ENCODE results near the gene ISLR. TPM values are rescaled to one million over a fixed set of nuclear protein-coding genes. Genes with fewer than 3 reads are reported as not detected.

The ISLR gene
- polyA plus RNA-seq, 1 donor (not counting 4 experiments of a cell fraction or from before 2014, with no cell fraction given): not detected

DNA sequence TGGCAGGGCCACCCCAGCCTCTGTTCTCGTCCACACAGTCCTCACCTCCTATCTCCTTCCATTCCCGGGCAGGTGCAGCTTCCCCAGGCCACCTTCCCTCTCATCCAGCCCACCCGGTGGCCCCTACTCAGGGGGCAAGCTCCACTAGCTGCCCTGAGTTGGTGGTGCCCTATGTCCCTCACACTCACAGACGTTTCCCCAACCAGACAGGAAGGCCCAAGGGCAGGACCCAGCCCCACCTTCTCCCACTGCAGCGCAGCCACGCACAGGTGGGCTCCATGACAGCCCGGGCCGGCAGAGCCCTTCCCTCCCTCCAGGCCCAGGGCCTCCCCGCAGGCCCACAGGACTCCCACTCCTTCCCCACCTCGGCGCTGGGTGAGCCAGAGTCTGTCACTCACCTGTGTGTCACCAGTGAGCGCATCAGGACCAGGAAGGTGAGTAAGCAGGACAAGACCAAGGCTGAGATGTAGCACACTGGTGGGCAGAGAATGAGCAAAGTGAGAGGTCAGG lies 11.1 kb downstream of the ISLR start:
- Histone ChIP-seq H3K4me3 (ENCODE audit: control insufficient read depth in 2 of 3, extremely low read depth in 1 of 3, insufficient read depth in 2 of 3, low read depth in 1 of 3, low read length in 3 of 3) (no peak overlapping the region), H3K36me3 (ENCODE audit: control insufficient read depth in 2 of 2, extremely low read depth in 1 of 2, insufficient read depth in 2 of 2, low read length in 2 of 2) (no peaks in the 10 kb centered on the region), H3K27me3 (ENCODE audit: control insufficient read depth, extremely low read depth, insufficient read depth, low read length) (peaks cover 18% of the 10 kb centered on the region), H4K20me1 (ENCODE audit: control insufficient read depth, extremely low read depth, insufficient read depth, low read length) (no peaks in the 10 kb centered on the region), H3K9ac (ENCODE audit: control insufficient read depth, extremely low read depth, insufficient read depth, low read length) (no peak overlapping the region), H3K4me2 (ENCODE audit: control insufficient read depth, extremely low read depth, insufficient read depth, low read depth, low read length) (no peak overlapping the region), H2AFZ (ENCODE audit: control insufficient read depth, low read length) (no peak overlapping the region), H3K27ac (ENCODE audit: control insufficient read depth, insufficient read depth, low read length) (no peak overlapping the region), H3K9me1 (ENCODE audit: control insufficient read depth, extremely low read depth, insufficient read depth, low read length) (no peaks in the 10 kb centered on the region), H3K79me2 (ENCODE audit: control insufficient read depth, insufficient read depth, low read length) (no peaks in the 10 kb centered on the region), H3K9me3 (ENCODE audit: control insufficient read depth, low read depth, low read length) (no peaks in the 10 kb centered on the region), H3K4me1 (ENCODE audit: control insufficient read depth, extremely low read depth, insufficient read depth, low read length) (peaks cover 6% of the 10 kb centered on the region)
- dilution Hi-C loops (cut with MboI; ENCODE audit: extremely low pct_ligation_motif_present, low sequenced_read_pairs): no loop called here
- no peak for FAIRE-seq
- DNase-seq (ENCODE audit: low read depth, low spot score): no peak
- TF ChIP-seq EZH2 (IDR thresholded peaks at IDR 0.05; ENCODE audit: low read length) (no peak), CTCF (optimal IDR thresholded peaks at IDR 0.05 in 1 of 3, IDR thresholded peaks at IDR 0.05 in 1 of 3, conservative IDR thresholded peaks at IDR 0.05 in 1 of 3; ENCODE audit: extremely low read depth in 1 of 3, insufficient read depth in 2 of 3, low read length in 3 of 3) (no peak)

DNA sequence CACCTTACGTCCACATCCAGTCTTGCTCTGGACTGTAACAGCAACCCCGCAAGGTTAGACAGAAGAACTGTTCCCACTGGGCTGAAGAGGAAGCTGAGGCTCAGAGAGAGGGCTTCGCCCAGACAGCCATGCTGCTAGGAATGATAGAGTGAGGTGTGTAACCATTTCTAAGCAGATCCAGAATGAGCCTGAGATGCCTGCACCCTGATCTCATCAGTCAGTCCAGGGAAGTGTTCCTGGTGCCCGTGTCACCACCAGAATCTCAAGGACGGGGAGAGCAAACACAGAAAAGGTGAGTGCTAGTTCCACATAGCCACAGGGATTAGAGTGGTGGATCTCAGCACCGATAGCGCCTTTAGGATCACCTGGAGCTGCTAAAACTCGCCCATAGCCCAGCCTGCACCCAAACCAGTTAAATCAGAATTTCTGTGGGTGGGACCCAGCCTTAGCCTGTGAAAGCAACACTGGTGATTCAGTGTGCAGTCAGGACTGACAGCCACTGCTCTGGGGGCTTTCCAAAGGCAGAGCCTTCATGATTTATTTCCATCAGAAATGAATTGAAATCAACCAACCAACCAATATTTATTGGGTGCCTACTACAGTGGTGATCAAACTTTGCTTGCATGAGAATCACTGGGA lies 12.3 kb downstream of the ISLR start:
- H3K27ac ChIP-seq (ENCODE audit: control insufficient read depth, insufficient read depth, low read length): no peak overlapping the region
- peak overlapping the region; percentile 13 for H3K4me2 ChIP-seq (ENCODE audit: control insufficient read depth, extremely low read depth, insufficient read depth, low read depth, low read length)
- dilution Hi-C loops (cut with MboI; ENCODE audit: extremely low pct_ligation_motif_present, low sequenced_read_pairs): no loop called here
- no peak overlapping the region for H3K4me3 ChIP-seq (ENCODE audit: control insufficient read depth in 2 of 3, extremely low read depth in 1 of 3, insufficient read depth in 2 of 3, low read depth in 1 of 3, low read length in 3 of 3)
- H3K9ac ChIP-seq (ENCODE audit: control insufficient read depth, extremely low read depth, insufficient read depth, low read length): no peak overlapping the region
- peaks cover 6% of the 10 kb centered on the region for H3K4me1 ChIP-seq (ENCODE audit: control insufficient read depth, extremely low read depth, insufficient read depth, low read length)
- TF ChIP-seq EZH2 (IDR thresholded peaks at IDR 0.05; ENCODE audit: low read length): no peak
- no peak for TF ChIP-seq CTCF (optimal IDR thresholded peaks at IDR 0.05 in 1 of 3, IDR thresholded peaks at IDR 0.05 in 1 of 3, conservative IDR thresholded peaks at IDR 0.05 in 1 of 3; ENCODE audit: extremely low read depth in 1 of 3, insufficient read depth in 2 of 3, low read length in 3 of 3)
- no peaks in the 10 kb centered on the region for H3K79me2 ChIP-seq (ENCODE audit: control insufficient read depth, insufficient read depth, low read length)
- H3K9me3 ChIP-seq (ENCODE audit: control insufficient read depth, low read depth, low read length): no peaks in the 10 kb centered on the region
- H3K27me3 ChIP-seq (ENCODE audit: control insufficient read depth, extremely low read depth, insufficient read depth, low read length): peaks cover 11% of the 10 kb centered on the region
- H3K9me1 ChIP-seq (ENCODE audit: control insufficient read depth, extremely low read depth, insufficient read depth, low read length): no peaks in the 10 kb centered on the region
- FAIRE-seq (no peak), DNase-seq (ENCODE audit: low read depth, low spot score) (no peak)
- H3K36me3 ChIP-seq (ENCODE audit: control insufficient read depth in 2 of 2, extremely low read depth in 1 of 2, insufficient read depth in 2 of 2, low read length in 2 of 2): no peaks in the 10 kb centered on the region
- H2AFZ ChIP-seq (ENCODE audit: control insufficient read depth, low read length): no peak overlapping the region
- no peaks in the 10 kb centered on the region for H4K20me1 ChIP-seq (ENCODE audit: control insufficient read depth, extremely low read depth, insufficient read depth, low read length)

All from keratinocyte (primary cell).